Gastroesophageal sphincter (tissue), 4 donors: ENCODE results near the gene ZFAND2A. TPM values are rescaled to one million over a fixed set of nuclear protein-coding genes. Genes with fewer than 3 reads are reported as not detected.
"Not testable (repeated sequence)": the region's sequence is repeated elsewhere in the genome, so short reads cannot be mapped to it uniquely, and the experiment has no call there.

ENCODE experiments used
- ATAC-seq: fragments of 150-250 bp; one replicate; pipeline ENCODE4 v1.9.1; 2016; ENCODE audit warnings: mild to moderate bottlenecking, moderate library complexity
- H3K27ac ChIP-seq, 4 donors: fragments of 200-600 bp; sonication (generic) in 3 of 4; 1 replicate in 3 of 4; 2 replicates in 1 of 4; pipeline ENCODE4 v1.5.1; 2016 to 2019
- H3K27me3 ChIP-seq: fragments of 200-600 bp; sonication (generic); one replicate; pipeline ENCODE4 v1.5.1; 2019
- H3K36me3 ChIP-seq, 2 donors: fragments of 200-600 bp; sonication (generic); one replicate each; pipeline ENCODE4 v1.5.1; 2019; ENCODE audit warnings: control low read depth in 1 of 2
- H3K4me1 ChIP-seq, 3 donors: fragments of 200-600 bp; sonication (generic); 1 replicate in 2 of 3; 2 replicates in 1 of 3; pipeline ENCODE4 v1.5.1; 2016 to 2019; ENCODE audit warnings: control low read depth in 2 of 3
- H3K4me3 ChIP-seq, 2 donors: fragments of 200-600 bp; sonication (generic); one replicate each; pipeline ENCODE4 v1.5.1; 2019; ENCODE audit warnings: mild to moderate bottlenecking in 1 of 2, moderate library complexity in 1 of 2
- H3K9me3 ChIP-seq, 3 donors: fragments of 200-600 bp; sonication (generic); one replicate each; pipeline ENCODE4 v1.5.1; 2017 to 2019; ENCODE audit warnings: control low read depth in 2 of 3
- CTCF ChIP-seq, 4 experiments: fragments of 200-600 bp in 2 of 4; fragments of 450-650 bp in 2 of 4; sonication (generic) in 1 of 4; IDR thresholded peaks; one replicate each; pipeline ENCODE4 v1.5.1; 2017 to 2019; ENCODE audit warnings: antibody characterized with exemption in 4 of 4, mild to moderate bottlenecking in 2 of 4, moderate library complexity in 2 of 4
- EP300 ChIP-seq: sonication (generic); formaldehyde crosslinking; IDR thresholded peaks from one replicate; pipeline ENCODE4 v1.6.1; 2017; ENCODE audit warnings: antibody characterized with exemption, mild to moderate bottlenecking
- POLR2A ChIP-seq, 2 donors: fragments of 450-650 bp; IDR thresholded peaks; one replicate each; pipeline ENCODE4 v1.6.1; 2017; ENCODE audit warnings: antibody characterized with exemption in 2 of 2, mild to moderate bottlenecking in 2 of 2, moderate library complexity in 1 of 2
- POLR2AphosphoS5 ChIP-seq: sonication (generic); formaldehyde crosslinking; IDR thresholded peaks from one replicate; pipeline ENCODE4 v1.6.1; 2017; ENCODE audit warnings: antibody characterized with exemption
- WGBS, 2 donors: methylation state at CpG; one replicate each; pipeline ENCODE4 v1.1.5; 2018; ENCODE audit warnings: low coverage in 1 of 2; 5-methylcytosine and 5-hydroxymethylcytosine counted together
- total RNA-seq, 4 donors: library from RNA; depleted of rRNA; stranded (reverse); fragments of >200 nt; gene quantifications; one replicate each; pipeline ENCODE4 v1.1.0, GENCODE V29; 2016

The ZFAND2A gene
- total RNA-seq, 4 donors from 2014 or later: 19.1 to 28.0 (median 24.0) TPM

GRCh38 chr7:1121476-1121875 is 38.5 kb downstream of the ZFAND2A start:
- TF ChIP-seq CTCF (IDR thresholded peaks at IDR 0.05): no peak
- TF ChIP-seq POLR2A (IDR thresholded peaks at IDR 0.05): no peak
- no peak for TF ChIP-seq POLR2AphosphoS5
- TF ChIP-seq EP300: no peak
- H3K36me3 ChIP-seq: peaks cover 0 to 6% of the 10 kb centered on the region in 2 donors
- H3K4me3 ChIP-seq: no peak overlapping the region
- H3K9me3 ChIP-seq: no peaks in the 10 kb centered on the region
- no peak overlapping the region for H3K27ac ChIP-seq
- WGBS, 2 donors: 94 to 98% methylated on average over 4 to 5 of the region's 14 CpGs
- no peaks in the 10 kb centered on the region for H3K27me3 ChIP-seq
- ATAC-seq: no peak
- H3K4me1 ChIP-seq: peaks cover 0 to 30% (median 13%) of the 10 kb centered on the region in 3 donors

- no peaks in the 10 kb centered on the region for H3K27me3 ChIP-seq
- WGBS, 2 donors: 62 to 95% methylated on average over 6 to 12 of the region's 22 CpGs
- no peak overlapping the region for H3K27ac ChIP-seq
- ATAC-seq: no peak
- TF ChIP-seq POLR2AphosphoS5 (no peak), EP300 (no peak), POLR2A (IDR thresholded peaks at IDR 0.05) (no peak), CTCF (IDR thresholded peaks at IDR 0.05) (no peak)
- no peaks in the 10 kb centered on the region for H3K9me3 ChIP-seq
- no peaks in the 10 kb centered on the region for H3K36me3 ChIP-seq
- no peak overlapping the region for H3K4me3 ChIP-seq
- H3K4me1 ChIP-seq: peaks cover 0 to 30% (median 13%) of the 10 kb centered on the region in 3 donors
Observed at GRCh38 chr7:1120791-1121190, 39.2 kb downstream of the ZFAND2A start.

- Histone ChIP-seq H3K4me3 (no peak overlapping the region), H3K4me1 (peaks cover 0 to 17% (median 8%) of the 10 kb centered on the region in 3 donors), H3K27me3 (no peaks in the 10 kb centered on the region), H3K27ac (no peak overlapping the region), H3K36me3 (no peaks in the 10 kb centered on the region), H3K9me3 (no peaks in the 10 kb centered on the region)
- 79 to 88% methylated on average over 4 of the region's 5 CpGs for WGBS, 2 donors
- TF ChIP-seq EP300 (no peak), POLR2A (IDR thresholded peaks at IDR 0.05) (no peak), CTCF (IDR thresholded peaks at IDR 0.05) (no peak), POLR2AphosphoS5 (no peak)
- no peak for ATAC-seq
Observed at GRCh38 chr7:1119201-1119600, 40.8 kb downstream of the ZFAND2A start.

- ATAC-seq: no peak
- 93 to 95% methylated on average over 15 to 24 of the region's 38 CpGs for WGBS, 2 donors
- Histone ChIP-seq H3K27me3 (no peaks in the 10 kb centered on the region), H3K9me3 (no peaks in the 10 kb centered on the region), H3K36me3 (peaks cover 0 to 3% of the 10 kb centered on the region in 2 donors), H3K27ac (no peak overlapping the region), H3K4me1 (no peaks in the 10 kb centered on the region), H3K4me3 (no peak overlapping the region)
- TF ChIP-seq POLR2A (IDR thresholded peaks at IDR 0.05): no peak
- TF ChIP-seq EP300: no peak
Observed at GRCh38 chr7:1117321-1117928, 42.6 kb downstream of the ZFAND2A start.

- H3K27ac ChIP-seq, H3K4me3 ChIP-seq, H3K27me3 ChIP-seq, H3K9me3 ChIP-seq, H3K36me3 ChIP-seq, H3K4me1 ChIP-seq, ATAC-seq: not testable (repeated sequence)
- 96 to 100% methylated on average over 1 to 12 of the region's 49 CpGs for WGBS, 2 donors
Observed at GRCh38 chr7:1116383-1117008, 43.5 kb downstream of the ZFAND2A start.

- WGBS, 2 donors: 94 to 97% methylated on average over 5 to 13 of the region's 44 CpGs
Observed at GRCh38 chr7:1115171-1116045, 44.6 kb downstream of the ZFAND2A start.

More at GRCh38 chr7:1115171-1116045, 44.6 kb downstream of the ZFAND2A start:
- H3K4me1 ChIP-seq, H3K4me3 ChIP-seq, H3K27ac ChIP-seq, H3K9me3 ChIP-seq, H3K27me3 ChIP-seq, ATAC-seq, H3K36me3 ChIP-seq: not testable (repeated sequence)
